ENCODE measurements around the gene WNT9B.

DNA sequence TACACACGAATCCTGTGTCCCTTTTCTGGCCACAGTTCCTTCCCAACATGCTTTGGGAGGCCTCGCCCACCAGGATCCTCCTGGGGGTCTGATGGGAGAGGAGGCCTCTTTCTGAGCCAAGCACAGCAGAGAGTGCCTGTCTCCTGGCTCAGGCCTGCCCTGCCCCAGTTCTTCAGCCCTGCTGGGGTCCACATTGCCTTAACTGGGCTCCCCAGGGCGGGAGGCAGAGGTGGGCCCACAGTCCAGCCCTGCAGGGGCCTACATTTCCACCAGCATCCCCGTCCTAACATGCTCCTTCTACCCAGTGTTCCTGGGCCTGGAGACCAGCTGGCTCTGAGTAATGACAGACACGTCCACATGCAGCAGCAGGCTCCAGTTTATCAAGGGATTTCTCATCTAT, 29.6 kb downstream of the WNT9B start:
- no peak for TF ChIP-seq EZH2 (IDR thresholded peaks at IDR 0.05)
- TF ChIP-seq POLR2AphosphoS5 (IDR thresholded peaks at IDR 0.05; ENCODE audit: borderline replicate concordance, low read depth, low read length): no peak
